ENCODE results near the gene TTLL5. TPM values are rescaled to one million over a fixed set of nuclear protein-coding genes. Genes with fewer than 3 reads are reported as not detected.

Gene TTLL5
- total and polyA plus RNA-seq, 2 of the 4 experiments (the other 2 are of a cell fraction), result 11.9 to 16.7 TPM

DNA sequence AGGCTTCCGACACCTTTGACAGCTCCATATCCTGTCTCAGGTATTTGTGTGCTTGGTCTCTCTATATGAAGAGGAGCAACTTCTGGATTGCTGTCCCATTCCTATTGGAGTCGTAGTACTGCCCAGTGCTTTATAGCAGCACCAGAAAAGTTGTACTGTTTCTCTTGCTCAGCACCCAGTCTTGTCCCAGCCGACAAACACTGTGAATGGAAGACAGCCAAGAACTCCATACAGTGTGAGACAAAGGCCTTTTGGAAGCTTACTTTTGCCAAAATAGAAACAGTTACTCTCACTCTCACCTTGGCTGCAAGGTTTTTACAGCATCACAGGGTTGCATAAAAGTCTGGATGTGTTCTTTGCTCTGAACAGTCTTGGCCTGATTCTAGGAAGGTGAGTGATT lies 215.5 kb downstream of the TTLL5 start:
- ChIA-PET POLR2A (ENCODE audit: unreplicated experiment) (no interaction called here), CTCF (no interaction called here)
- Histone ChIP-seq H3K56ac (ENCODE audit: extremely low read depth, insufficient read depth, low read length) (no peak overlapping the region), H3K36me3 (ENCODE audit: control insufficient read depth, insufficient read depth, low read length) (no peaks in the 10 kb centered on the region), H3K79me1 (ENCODE audit: low read depth in 1 of 2, low read length in 2 of 2) (0 out of 4 replicates have a peak, but pooled peaks cover 0 to 3% of the 10 kb centered on the region in 2 experiments), H2BK5ac (ENCODE audit: low read depth, low read length, poor library complexity, severe bottlenecking) (no peak overlapping the region), H3K4me3 (ENCODE audit: insufficient read depth, low read depth, low read length) (no peak overlapping the region), H3K4me2 (ENCODE audit: low read depth, low read length) (no peak overlapping the region), H3K4me1 (ENCODE audit: control insufficient read depth, insufficient read depth, low read length) (peaks cover 18% of the 10 kb centered on the region), H4K91ac (ENCODE audit: insufficient read depth, low read depth, low read length) (peak overlapping the region; percentile 15; the same call in 1 of the 2 replicates), H3K9me1 (ENCODE audit: insufficient read depth, low read length) (peaks cover 9% of the 10 kb centered on the region; the same call in 1 of the 2 replicates), H3K23ac (ENCODE audit: low read depth, low read length) (peak overlapping the region; percentile 54; the same call in 1 of the 2 replicates), H2BK20ac (ENCODE audit: low read depth, low read length) (no peak overlapping the region), H4K5ac (ENCODE audit: low read depth, low read length) (peak overlapping the region; percentile 49; the same call in 1 of the 2 replicates), H2AK9ac (replicated peaks; ENCODE audit: low read depth, low read length, poor library complexity) (no peak overlapping the region), H2AFZ (replicated peaks; ENCODE audit: low read length, poor library complexity) (no peak overlapping the region), H3K27me3 (ENCODE audit: control insufficient read depth, insufficient read depth, low read length) (no peaks in the 10 kb centered on the region), H3K4ac (ENCODE audit: low read depth, low read length) (no peak overlapping the region), H3K9me3 (ENCODE audit: control insufficient read depth, insufficient read depth, low read length) (no peaks in the 10 kb centered on the region), H3K27ac (ENCODE audit: insufficient read depth, low read length) (no peak overlapping the region), H3K9ac (ENCODE audit: low read depth, low read length) (no peak overlapping the region), H2AK5ac (ENCODE audit: low read depth, low read length) (peak overlapping the region; percentile 1; the same call in 1 of the 2 replicates), H4K8ac (ENCODE audit: low read depth in 2 of 2, low read length in 2 of 2) (no peak overlapping the region; a peak in 1 of 4 replicates), H2BK120ac (ENCODE audit: low read depth, low read length) (peak overlapping the region; percentile 41; the same call in 1 of the 2 replicates), H2BK15ac (ENCODE audit: low read depth, low read length) (0 out of 3 replicates have a peak overlapping the region, but pooled peaks have one; percentile 23), H3K18ac (ENCODE audit: low read depth, low read length) (peak overlapping the region; percentile 57; the same call in 1 of the 2 replicates), H3K14ac (replicated peaks; ENCODE audit: low read depth, low read length) (peak overlapping the region; percentile 65; the same call in 1 of the 2 replicates), H4K20me1 (ENCODE audit: insufficient read depth, low read length) (no peaks in the 10 kb centered on the region)
- intact Hi-C loops (cut with micrococcal nuclease), result no loop called here
- in situ Hi-C loops (cut with MboI; ENCODE audit: low sequenced_read_pairs), result no loop called here
- peak; percentile 38 for DNase-seq
- no TSS peak for BruUV-seq (replicated peaks)
- no CpG with 5 or more reads among the region's 3 CpGs for WGBS, 2 experiments (ENCODE audit: extremely low coverage in 2 of 2, insufficient read length in 1 of 2)
- TF ChIP-seq CHD1 (IDR thresholded peaks at IDR 0.05; ENCODE audit: low read depth, low read length) (no peak), FOS (IDR thresholded peaks at IDR 0.05; ENCODE audit: low read depth, low read length) (no peak), RFX5 (IDR thresholded peaks at IDR 0.05; ENCODE audit: low read depth, low read length) (no peak), SMC3 (IDR thresholded peaks at IDR 0.05; ENCODE audit: low read depth, low read length) (no peak), RAD21 (IDR thresholded peaks at IDR 0.05; ENCODE audit: low read length) (no peak), NFE2L2 (IDR thresholded peaks at IDR 0.05; ENCODE audit: low read depth, low read length) (no peak), MXI1 (IDR thresholded peaks at IDR 0.05; ENCODE audit: borderline replicate concordance, low read depth, low read length) (no peak), MAZ (IDR thresholded peaks at IDR 0.05; ENCODE audit: borderline replicate concordance, low read depth, low read length) (no peak)
- TF ChIP-seq, protein P1, sequence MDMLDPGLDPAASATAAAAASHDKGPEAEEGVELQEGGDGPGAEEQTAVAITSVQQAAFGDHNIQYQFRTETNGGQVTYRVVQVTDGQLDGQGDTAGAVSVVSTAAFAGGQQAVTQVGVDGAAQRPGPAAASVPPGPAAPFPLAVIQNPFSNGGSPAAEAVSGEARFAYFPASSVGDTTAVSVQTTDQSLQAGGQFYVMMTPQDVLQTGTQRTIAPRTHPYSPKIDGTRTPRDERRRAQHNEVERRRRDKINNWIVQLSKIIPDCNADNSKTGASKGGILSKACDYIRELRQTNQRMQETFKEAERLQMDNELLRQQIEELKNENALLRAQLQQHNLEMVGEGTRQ (IDR thresholded peaks at IDR 0.05; ENCODE audit: low read depth, low read length), result no peak
- no peak for ATAC-seq (ENCODE audit: low read depth)
- dilution Hi-C loops (cut with HindIII; ENCODE audit: low sequenced_read_pairs, unreplicated experiment), result no loop called here
